Testis (tissue), 2 donors: ENCODE measurements around the gene RSPH1.

Experiments
- CTCF ChIP-seq, 3 experiments: fragments of 450-650 bp in 2 of 3; fragments of 200-600 bp in 1 of 3; sonication (generic) in 1 of 3; IDR thresholded peaks; one replicate each; pipeline ENCODE4 v1.5.1; 2016 to 2019; ENCODE audit warnings: antibody characterized with exemption in 3 of 3, mild to moderate bottlenecking in 2 of 3, moderate library complexity in 1 of 3
- POLR2A ChIP-seq: fragments of 450-650 bp; IDR thresholded peaks from one replicate; pipeline ENCODE4 v1.6.1; 2017; ENCODE audit warnings: antibody characterized with exemption, mild to moderate bottlenecking, moderate library complexity

DNA sequence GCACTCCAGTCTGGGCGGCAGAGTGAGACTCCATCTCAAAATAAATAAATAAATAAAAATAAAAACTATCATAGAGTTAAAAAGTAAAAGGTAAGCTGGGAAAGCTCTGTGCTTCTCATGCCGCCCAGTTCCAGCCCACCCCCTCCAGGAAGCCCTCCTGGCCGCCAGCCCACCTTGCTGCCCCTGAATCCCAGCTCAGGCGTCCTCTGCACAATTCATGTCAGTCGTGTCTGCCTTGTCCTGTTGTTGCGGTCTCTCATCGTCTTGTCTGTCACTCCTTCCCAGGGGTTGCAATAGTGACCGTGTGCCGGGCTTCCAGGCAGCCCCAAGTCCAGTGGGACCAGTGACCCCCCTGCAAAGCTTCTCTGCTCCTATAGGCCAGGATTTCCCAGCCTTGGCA is 44.1 kb downstream of the RSPH1 start:
- TF ChIP-seq CTCF (IDR thresholded peaks at IDR 0.05), result no peak
- TF ChIP-seq POLR2A, result no peak
